ENCODE measurements around the gene ST6GALNAC1.
"Not testable (repeated sequence)": the region's sequence is repeated elsewhere in the genome, so short reads cannot be mapped to it uniquely, and the experiment has no call there.

ST6GALNAC1 gene

DNA sequence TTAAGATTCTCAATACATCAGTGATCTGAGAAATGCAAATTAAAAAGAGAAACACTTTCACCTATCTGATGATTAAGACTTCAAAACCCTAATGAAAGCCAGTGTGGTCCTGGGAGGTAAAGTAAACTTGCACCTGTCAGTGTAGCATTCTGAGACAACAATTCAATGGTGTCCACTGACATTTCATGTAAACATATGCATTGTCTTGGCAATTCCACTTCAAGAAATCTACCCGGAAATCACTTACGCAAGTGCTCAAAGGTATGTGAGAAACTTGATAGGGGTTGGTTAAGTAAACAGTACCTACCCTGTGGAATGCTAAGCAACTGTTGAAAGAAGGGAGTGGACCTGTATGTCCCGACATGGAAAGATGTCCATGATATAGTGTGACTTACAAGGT, 2.1 kb downstream of the ST6GALNAC1 start:
- no peak for DNase-seq

GRCh38 chr17:76640550-76641380, 2.8 kb downstream of the ST6GALNAC1 start:
- no peak for DNase-seq

DNA sequence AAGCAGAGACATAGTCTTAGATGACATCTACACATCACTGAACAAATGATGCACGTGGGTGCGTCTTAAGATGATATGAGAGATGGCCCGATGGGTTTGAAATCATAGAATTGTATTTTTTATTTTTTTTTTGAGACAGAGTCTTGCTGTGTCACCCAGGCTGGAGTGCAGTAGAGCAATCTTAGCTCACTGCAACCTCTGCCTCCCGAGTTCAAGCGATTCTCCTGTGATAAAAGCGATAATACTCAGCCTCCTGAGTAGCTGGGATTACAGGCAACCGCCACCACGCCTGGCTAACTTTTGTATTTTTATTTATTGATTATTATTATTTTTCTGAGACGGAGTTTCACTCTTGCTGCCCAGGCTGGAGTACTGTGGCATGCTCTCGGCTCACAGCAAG, 5.3 kb downstream of the ST6GALNAC1 start:
- no peak for DNase-seq

DNA sequence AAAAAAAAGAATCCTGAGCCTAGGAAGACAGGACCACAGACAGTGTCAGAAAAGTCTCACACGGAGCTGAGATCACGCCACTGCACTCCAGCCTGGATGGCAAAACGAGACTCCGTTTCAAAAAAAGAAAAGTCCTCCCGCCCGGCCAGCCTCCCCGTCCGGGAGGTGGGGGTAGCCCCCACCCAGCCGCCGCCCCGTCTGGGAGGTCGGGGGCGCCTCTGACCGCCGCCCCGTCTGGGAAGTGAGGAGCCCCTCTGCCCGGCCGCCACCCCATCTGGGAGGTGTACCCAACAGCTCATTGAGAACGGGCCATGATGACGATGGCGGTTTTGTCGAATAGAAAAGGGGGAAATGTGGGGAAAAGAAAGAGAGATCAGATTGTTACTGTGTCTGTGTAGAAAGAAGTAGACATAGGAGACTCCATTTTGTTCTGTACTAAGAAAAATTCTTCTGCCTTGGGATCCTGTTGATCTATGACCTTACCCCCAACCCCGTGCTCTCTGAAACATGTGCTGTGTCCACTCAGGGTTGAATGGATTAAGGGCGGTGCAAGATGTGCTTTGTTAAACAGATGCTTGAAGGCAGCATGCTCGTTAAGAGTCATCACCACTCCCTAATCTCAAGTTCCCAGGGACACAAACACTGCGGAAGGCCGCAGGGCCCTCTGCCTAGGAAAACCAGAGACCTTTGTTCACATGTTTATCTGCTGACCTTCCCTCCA, 6.9 kb downstream of the ST6GALNAC1 start:
- DNase-seq, result not testable (repeated sequence)

- DNase-seq, result peak; percentile 38
These were observed 7.7 kb downstream of the ST6GALNAC1 start for GRCh38 chr17:76635659-76636360.

GRCh38 chr17:76635039-76635438, 8.5 kb downstream of the ST6GALNAC1 start:
- DNase-seq, result peak; percentile 30

DNA sequence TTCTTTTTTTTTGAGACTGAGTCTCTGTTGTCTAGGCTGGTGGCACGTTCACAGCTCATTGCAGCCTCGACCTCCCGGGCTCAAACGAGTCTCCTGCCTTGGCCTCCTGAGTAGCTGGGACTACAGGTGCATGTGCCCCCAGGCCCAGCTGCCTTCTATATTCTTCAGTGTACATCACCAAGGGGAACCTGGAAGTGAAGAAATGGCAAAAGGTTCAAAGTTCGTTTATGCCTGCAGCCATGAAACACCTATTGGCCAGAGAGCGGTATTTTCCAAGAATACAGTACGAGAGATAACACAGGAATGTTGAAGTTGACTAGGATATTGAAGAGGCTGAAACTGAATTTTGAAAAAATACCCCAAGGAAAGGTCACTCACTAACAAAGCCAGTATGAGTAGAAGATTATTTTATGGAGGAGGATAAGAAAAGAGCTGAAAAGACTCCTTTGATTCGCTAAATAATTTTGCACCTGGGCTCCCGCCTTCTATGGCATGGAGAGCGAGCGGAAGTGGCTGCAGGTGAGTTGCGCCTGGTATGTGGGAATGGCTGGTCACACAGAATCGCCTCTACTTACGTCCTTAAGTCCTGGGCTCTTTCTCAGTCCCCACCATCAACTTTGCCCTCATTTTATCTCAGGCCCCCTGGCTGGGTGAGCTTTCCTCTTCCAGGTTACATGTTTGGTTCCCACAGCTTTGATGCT, 9.8 kb downstream of the ST6GALNAC1 start:
- no peak for DNase-seq

GRCh38 chr17:76631821-76632565, 11.6 kb downstream of the ST6GALNAC1 start:
- DNase-seq, result no peak

GRCh38 chr17:76630151-76630550, 13.4 kb downstream of the ST6GALNAC1 start:
- DNase-seq, result no peak

GRCh38 chr17:76627510-76627909, 16.0 kb downstream of the ST6GALNAC1 start:
- no peak for DNase-seq

DNA sequence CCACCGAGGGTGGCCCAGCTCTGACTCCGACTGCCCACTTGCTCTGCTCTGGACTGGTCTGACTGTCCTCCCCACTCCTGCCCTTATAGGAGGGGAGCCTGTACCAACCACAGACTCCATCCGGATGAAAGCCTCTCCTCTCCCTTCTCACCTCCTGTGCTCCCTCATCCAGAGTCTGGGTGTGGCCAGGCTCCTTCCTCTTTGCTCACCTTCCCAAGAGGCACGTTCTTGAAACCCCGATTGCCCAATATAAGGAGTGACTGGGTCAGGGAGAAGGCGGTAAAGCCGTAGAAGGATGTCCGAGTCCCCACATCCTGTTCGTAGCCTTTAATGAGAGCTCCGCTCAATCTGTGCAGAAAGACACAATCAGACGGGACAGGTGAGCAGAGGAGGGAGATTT, 17.1 kb downstream of the ST6GALNAC1 start:
- no peak for DNase-seq

GRCh38 chr17:76625496-76625895, 18.1 kb downstream of the ST6GALNAC1 start:
- no peak for DNase-seq

DNA sequence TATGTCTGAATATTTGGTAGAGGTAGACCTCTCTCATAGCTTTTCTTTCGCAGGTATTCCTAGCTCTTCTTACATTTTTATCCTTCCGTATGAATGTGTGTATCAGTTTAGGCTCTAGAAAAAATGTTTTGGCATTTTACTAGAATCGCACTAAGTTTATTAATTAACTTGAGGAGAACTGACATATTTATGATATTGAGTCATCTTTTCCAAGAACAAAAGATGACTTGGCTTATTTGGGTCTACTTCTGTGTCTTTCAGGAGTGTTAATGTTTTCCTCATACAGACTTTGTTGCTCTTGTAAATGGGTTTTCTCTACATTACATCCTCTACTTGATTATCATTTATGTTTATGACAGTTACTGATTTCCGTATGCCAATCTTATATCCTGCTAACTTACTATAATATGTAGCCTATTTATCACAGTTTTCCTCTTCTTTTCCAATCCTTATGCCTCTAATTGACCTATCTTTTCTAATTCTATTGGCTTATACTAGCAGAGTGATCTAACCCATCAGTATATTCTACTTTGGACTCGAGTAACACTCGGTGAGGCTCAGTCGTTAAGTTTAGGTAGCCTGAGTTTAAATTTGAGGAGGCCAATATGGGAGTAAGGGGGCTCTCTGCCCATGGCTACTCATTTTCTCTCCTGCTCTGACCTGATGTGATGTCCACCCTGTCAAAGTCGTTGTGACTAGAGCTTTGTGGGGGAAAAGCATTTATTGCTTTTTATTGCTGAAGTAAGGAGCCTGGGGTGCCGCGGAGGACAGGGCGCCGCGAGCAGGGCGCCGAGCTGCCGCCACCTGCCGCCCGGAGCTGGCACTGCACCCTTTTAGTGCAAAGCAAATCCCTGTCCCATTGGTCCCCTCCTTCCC, 20.0 kb downstream of the ST6GALNAC1 start:
- peak; percentile 59 for DNase-seq

DNA sequence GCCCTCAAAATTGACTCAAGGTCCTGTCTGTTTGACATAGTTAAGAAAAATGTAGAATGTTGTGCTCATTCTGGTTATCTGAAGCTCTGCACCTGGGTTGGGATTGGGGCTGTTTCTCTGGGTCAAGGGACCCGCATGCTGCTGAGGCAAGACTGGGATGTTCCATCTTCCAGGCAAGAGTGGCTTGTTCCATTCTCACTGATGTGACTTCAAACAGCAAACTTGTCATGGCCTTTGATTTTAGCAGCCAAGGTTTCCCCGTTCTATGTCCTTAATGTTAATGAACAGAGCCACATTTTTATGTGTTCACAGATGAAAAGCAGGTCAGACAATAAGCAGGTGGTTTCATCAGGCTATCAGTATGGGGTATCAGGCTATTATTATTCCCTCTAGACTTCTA, 25.7 kb downstream of the ST6GALNAC1 start:
- no peak for DNase-seq

DNA sequence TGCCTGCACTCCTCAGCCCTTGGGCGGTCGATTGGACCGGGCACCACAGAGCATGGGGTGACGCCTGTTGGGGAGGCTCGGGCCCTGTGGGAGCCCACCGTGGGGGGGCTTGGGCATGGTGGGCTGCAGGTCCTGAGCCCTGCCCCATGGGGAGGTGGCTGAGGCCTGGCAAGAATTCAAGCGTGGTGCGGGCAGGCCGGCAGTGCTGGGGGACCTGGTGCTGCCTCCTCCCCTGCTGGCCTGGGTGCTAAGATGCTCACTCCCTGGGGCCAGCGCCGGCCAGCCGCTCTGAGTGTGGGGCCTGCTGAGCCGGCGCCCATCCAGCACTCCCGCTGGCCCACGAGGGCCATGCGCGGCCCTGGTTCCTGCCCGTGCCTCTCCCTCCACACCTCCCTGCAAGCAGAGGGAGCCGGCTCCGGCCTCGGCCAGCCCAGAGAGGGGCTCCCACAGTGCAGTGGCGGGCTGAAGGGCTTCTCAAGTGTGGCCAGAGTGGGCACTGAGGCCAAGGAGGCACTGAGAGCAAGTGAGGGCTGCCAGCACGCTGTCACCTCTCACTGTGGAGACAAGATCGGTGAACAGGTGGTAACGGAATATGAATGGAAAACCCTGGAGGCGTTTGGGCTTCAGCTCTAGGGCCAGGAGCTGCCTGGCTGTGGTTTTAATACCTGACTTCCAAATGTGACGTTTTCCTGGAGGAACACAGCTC, 28.5 kb downstream of the ST6GALNAC1 start:
- no peak for DNase-seq

GRCh38 chr17:76614064-76614759, 29.3 kb downstream of the ST6GALNAC1 start:
- DNase-seq, result not testable (repeated sequence)

DNA sequence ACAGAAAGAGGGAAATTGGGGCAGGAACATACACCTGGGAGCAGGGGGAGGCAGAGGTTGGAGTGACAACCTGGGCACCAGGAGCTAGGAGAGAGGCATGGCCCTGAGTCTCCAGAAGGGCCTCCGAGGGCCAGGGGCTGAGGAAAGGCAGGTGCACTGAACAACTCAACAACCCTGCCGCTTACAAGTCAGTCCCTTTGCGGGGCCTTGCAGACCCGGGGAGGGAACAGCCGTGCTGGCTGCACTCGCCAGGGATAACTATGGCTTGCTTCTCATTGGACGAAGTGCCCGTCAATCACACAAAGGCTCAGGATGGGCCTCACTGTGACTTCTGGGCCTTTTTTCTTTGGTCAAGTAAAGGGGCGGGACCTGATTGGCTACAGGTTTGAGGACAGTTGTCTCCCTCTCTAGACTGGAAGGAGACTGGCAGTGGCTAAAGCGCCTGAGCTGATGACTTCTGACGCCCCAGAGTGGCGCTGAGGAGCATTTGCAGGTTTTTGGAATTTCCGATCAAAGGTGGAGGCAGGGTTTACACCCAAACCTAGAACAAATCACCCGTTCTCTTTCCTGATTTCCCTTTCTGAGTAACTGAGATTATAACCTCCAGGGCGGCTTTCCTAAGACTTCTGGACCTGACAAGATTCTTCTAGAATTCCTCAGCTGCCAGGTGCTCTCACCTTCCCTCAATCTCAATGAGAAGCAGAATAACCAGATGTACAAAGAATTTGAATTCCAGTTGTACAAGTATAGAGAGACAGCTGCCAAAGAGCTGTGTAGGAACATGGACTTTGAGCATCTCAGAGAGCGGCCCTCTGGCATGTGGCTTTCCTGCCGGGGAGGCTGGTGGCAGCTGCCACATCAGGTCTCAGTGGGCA, 30.3 kb downstream of the ST6GALNAC1 start:
- DNase-seq, result no peak

DNA sequence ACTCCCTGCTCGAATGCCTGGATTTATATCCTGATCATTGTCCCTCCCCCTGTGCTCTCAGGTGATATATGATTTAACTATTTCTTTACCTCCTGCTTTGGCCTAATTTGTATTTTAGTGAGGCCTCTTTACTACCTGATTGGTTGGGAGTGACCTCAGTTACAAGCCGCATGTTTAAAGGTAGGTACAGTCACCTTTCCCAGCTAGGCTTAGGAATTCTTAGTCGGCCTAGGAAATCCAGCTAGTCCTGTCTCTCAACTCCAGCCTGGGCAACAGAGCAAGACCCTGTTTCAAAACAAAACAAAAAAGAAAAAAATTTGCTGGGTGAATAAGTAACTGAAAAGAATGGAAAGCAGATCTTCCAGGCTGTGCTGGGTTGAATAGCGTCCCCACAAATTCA, 31.1 kb downstream of the ST6GALNAC1 start:
- DNase-seq, result no peak

DNA sequence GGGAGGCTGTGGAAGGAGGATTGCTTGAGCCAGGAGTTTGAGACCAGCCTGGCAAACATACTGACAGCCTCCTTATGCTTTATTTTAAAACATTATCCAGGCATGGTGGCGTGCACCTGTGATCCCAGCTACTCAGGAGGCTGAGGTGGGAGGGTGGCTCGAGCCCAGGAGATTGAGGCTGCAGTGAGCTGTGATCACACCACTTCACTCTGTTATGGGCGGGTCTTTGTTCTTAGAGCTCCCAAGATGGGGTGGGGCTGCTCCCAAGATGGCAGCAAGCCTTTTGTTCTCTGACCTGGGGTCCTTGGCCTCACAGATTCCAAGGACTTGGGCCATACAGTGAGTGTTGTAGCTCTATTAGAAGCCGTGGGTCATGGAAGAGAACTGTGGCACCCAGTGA, 31.8 kb downstream of the ST6GALNAC1 start:
- DNase-seq, result no peak

Data from HCEC 1CT (cell line).